DND-41 (cell line): ENCODE results near the gene BLZF1.

Source experiments
- ATAC-seq: fragments of 200-7000 bp; cut with Tn5 transposase; 3 replicates; pipeline ENCODE4 v1.9.1; 2021; ENCODE audit warnings: low read depth; ENCODE audit not compliant: insufficient read depth
- DNase-seq: peaks from one replicate; pipeline ENCODE4 v3.0.0-alpha.2; 2020
- H2AFZ ChIP-seq: 2 replicates; pipeline ENCODE4 v1.6.0; 2012; ENCODE audit warnings: low read depth, low read length
- H3K27ac ChIP-seq: 2 replicates; pipeline ENCODE4 v1.5.1; 2012; ENCODE audit warnings: low read length, inconsistent platforms
- H3K27me3 ChIP-seq: fragments of 200-600 bp; sonication (generic); 2 replicates; pipeline ENCODE4 v1.6.0; 2012; ENCODE audit warnings: low read length, mild to moderate bottlenecking, inconsistent platforms; ENCODE audit not compliant: insufficient read depth, poor library complexity
- H3K36me3 ChIP-seq: 2 replicates; pipeline ENCODE4 v1.5.1; 2012; ENCODE audit warnings: low read length, inconsistent platforms; ENCODE audit not compliant: insufficient read depth
- H3K4me1 ChIP-seq: 2 replicates; pipeline ENCODE4 v1.5.1; 2012; ENCODE audit warnings: mild to moderate bottlenecking, low read length; ENCODE audit not compliant: insufficient read depth
- H3K4me2 ChIP-seq: 2 replicates; pipeline ENCODE4 v1.6.0; 2012; ENCODE audit warnings: mild to moderate bottlenecking, moderate library complexity, low read length, inconsistent platforms; ENCODE audit not compliant: insufficient read depth
- H3K4me3 ChIP-seq, 2 experiments: fragments of 200-600 bp in 1 of 2; shearing (Covaris generic) in 1 of 2; 2 replicates each; pipeline ENCODE4 v1.5.1; 2012 to 2016; ENCODE audit warnings: inconsistent platforms in 2 of 2, low read length in 2 of 2, mild to moderate bottlenecking in 2 of 2, low read depth in 1 of 2, moderate library complexity in 1 of 2
- H3K79me2 ChIP-seq: 2 replicates; pipeline ENCODE4 v1.6.0; 2012; ENCODE audit warnings: low read length, inconsistent platforms; ENCODE audit not compliant: insufficient read depth
- H3K9ac ChIP-seq: 2 replicates; pipeline ENCODE4 v1.6.0; 2012; ENCODE audit warnings: low read depth, mild to moderate bottlenecking, inconsistent platforms, low read length, moderate library complexity
- H3K9me3 ChIP-seq: 2 replicates; pipeline ENCODE4 v1.5.1; 2012; ENCODE audit warnings: low read length, moderate library complexity, mild to moderate bottlenecking, inconsistent platforms; ENCODE audit not compliant: insufficient read depth, severe bottlenecking
- H4K20me1 ChIP-seq: 2 replicates; pipeline ENCODE4 v1.6.0; 2012; ENCODE audit warnings: low read length; ENCODE audit not compliant: insufficient read depth
- CTCF ChIP-seq: IDR thresholded peaks from 2 replicates; pipeline ENCODE4 v1.5.1; 2012; ENCODE audit warnings: borderline replicate concordance, low read length, moderate library complexity, mild to moderate bottlenecking; ENCODE audit not compliant: poor library complexity, severe bottlenecking; ENCODE audit errors: extremely low read depth
- EZH2 ChIP-seq: IDR thresholded peaks from 3 replicates; pipeline ENCODE4 v1.6.1; 2012; ENCODE audit warnings: borderline replicate concordance, low read depth, mild to moderate bottlenecking, moderate library complexity, low read length, inconsistent platforms; ENCODE audit not compliant: severe bottlenecking

Gene BLZF1

GRCh38 chr1:169345511-169345910, 22.5 kb upstream of the BLZF1 start:
- Histone ChIP-seq H3K27me3 (no peaks in the 10 kb centered on the region), H3K4me3 (no peak overlapping the region), H4K20me1 (no peaks in the 10 kb centered on the region), H3K4me1 (no peaks in the 10 kb centered on the region), H3K27ac (no peak overlapping the region), H3K36me3 (no peaks in the 10 kb centered on the region), H3K79me2 (no peaks in the 10 kb centered on the region), H3K4me2 (no peak overlapping the region), H2AFZ (no peak overlapping the region), H3K9me3 (no peaks in the 10 kb centered on the region), H3K9ac (no peak overlapping the region)
- TF ChIP-seq EZH2 (no peak), CTCF (no peak)
- ATAC-seq (no peak), DNase-seq (no peak)

GRCh38 chr1:169346036-169346589, 21.9 kb upstream of the BLZF1 start:
- Histone ChIP-seq H3K9me3 (no peaks in the 10 kb centered on the region), H3K36me3 (no peaks in the 10 kb centered on the region), H3K4me3 (no peak overlapping the region), H3K4me2 (no peak overlapping the region), H3K9ac (no peak overlapping the region), H3K27ac (no peak overlapping the region), H4K20me1 (no peaks in the 10 kb centered on the region), H2AFZ (no peak overlapping the region), H3K79me2 (no peaks in the 10 kb centered on the region), H3K4me1 (no peaks in the 10 kb centered on the region), H3K27me3 (no peaks in the 10 kb centered on the region)
- TF ChIP-seq EZH2 (no peak), CTCF (no peak)
- DNase-seq (no peak), ATAC-seq (no peak)

- H3K27ac ChIP-seq: no peak overlapping the region
- no peaks in the 10 kb centered on the region for H3K36me3 ChIP-seq
These were observed 20.2 kb upstream of the BLZF1 start for GRCh38 chr1:169347688-169348382.

More at GRCh38 chr1:169347688-169348382, 20.2 kb upstream of the BLZF1 start:
- TF ChIP-seq EZH2: no peak
- TF ChIP-seq CTCF: no peak
- Histone ChIP-seq H3K9me3 (no peaks in the 10 kb centered on the region), H3K27me3 (no peaks in the 10 kb centered on the region), H3K4me3 (no peak overlapping the region), H3K4me1 (no peaks in the 10 kb centered on the region), H4K20me1 (no peaks in the 10 kb centered on the region), H2AFZ (no peak overlapping the region), H3K4me2 (no peak overlapping the region), H3K9ac (no peak overlapping the region), H3K79me2 (no peaks in the 10 kb centered on the region)
- DNase-seq (no peak), ATAC-seq (no peak)
